Measurements from ENCODE around the gene GPR142.

- no peak for TF ChIP-seq EZH2 (IDR thresholded peaks at IDR 0.05; ENCODE audit: insufficient read depth, poor library complexity, severe bottlenecking)
- no peak for TF ChIP-seq EZH2phosphoT487 (IDR thresholded peaks at IDR 0.05; ENCODE audit: insufficient read depth, low read depth)
Observed at GRCh38 chr17:74345433-74346241, 21.7 kb upstream of the GPR142 start.
